Measurements from ENCODE around the gene TMTC3.
A peak's percentile ranks its signal among the peaks of the same experiment; 100 is the strongest.
"Not testable (repeated sequence)": the region's sequence is repeated elsewhere in the genome, so short reads cannot be mapped to it uniquely, and the experiment has no call there.

TMTC3 gene

GRCh38 chr12:88141774-88142609, at the start of gene TMTC3, which contains the start of gene CEP290:
Gene TMTC3, plus strand, starts transcription at chr12:88142307. Its CDS starts 6,009 bp downstream, at chr12:88148316.
Gene CEP290, minus strand, starts transcription at chr12:88142088. Its CDS starts 781 bp downstream, at chr12:88141307.
- DNase-seq = peak; percentile 88 to 92

- DNase-seq = no peak
These were observed 49.3 kb upstream of the TMTC3 start for GRCh38 chr12:88092771-88093170.

- DNase-seq = no peak
These were observed 48.5 kb upstream of the TMTC3 start for GRCh38 chr12:88093573-88093972.

- DNase-seq = no peak
These were observed 34.1 kb upstream of the TMTC3 start for GRCh38 chr12:88108021-88108420.

- no peak for DNase-seq
These were observed 30.9 kb upstream of the TMTC3 start for GRCh38 chr12:88111074-88111652.

GRCh38 chr12:88113871-88114270, 28.2 kb upstream of the TMTC3 start:
- DNase-seq = no peak

GRCh38 chr12:88122666-88123065, 19.4 kb upstream of the TMTC3 start:
- DNase-seq = no peak

- DNase-seq = no peak
These were observed 15.0 kb upstream of the TMTC3 start for GRCh38 chr12:88127099-88127498.

- DNase-seq = no peak
These were observed 14.3 kb upstream of the TMTC3 start for GRCh38 chr12:88127855-88128254.

GRCh38 chr12:88132392-88132791, 9.7 kb upstream of the TMTC3 start:
- DNase-seq = no peak

- not testable (repeated sequence) for DNase-seq
These were observed 8.9 kb upstream of the TMTC3 start for GRCh38 chr12:88133181-88133580.

GRCh38 chr12:88139711-88140110, 2.4 kb upstream of the TMTC3 start:
- not testable (repeated sequence) for DNase-seq

GRCh38 chr12:88141425-88141773, 708 bp upstream of the TMTC3 start:
- DNase-seq = no peak

GRCh38 chr12:88142610-88142991, 494 bp downstream of the TMTC3 start:
- DNase-seq = no peak

GRCh38 chr12:88144037-88144436, 1.9 kb downstream of the TMTC3 start:
- DNase-seq = no peak

- no peak for DNase-seq
These were observed 2.7 kb downstream of the TMTC3 start for GRCh38 chr12:88144546-88145468.

GRCh38 chr12:88145567-88146505, 3.7 kb downstream of the TMTC3 start:
- no peak for DNase-seq

GRCh38 chr12:88150063-88150462, 8.0 kb downstream of the TMTC3 start:
- no peak for DNase-seq

- DNase-seq = no peak
These were observed 11.9 kb downstream of the TMTC3 start for GRCh38 chr12:88153959-88154358.

- no peak for DNase-seq
These were observed 14.1 kb downstream of the TMTC3 start for GRCh38 chr12:88156075-88156654.

GRCh38 chr12:88163371-88163770, 21.3 kb downstream of the TMTC3 start:
- no peak for DNase-seq

GRCh38 chr12:88166179-88166578, 24.1 kb downstream of the TMTC3 start:
- no peak for DNase-seq

Data from activated T-cell treated with anti-CD3 and anti-CD28 coated beads, Interleukin-2, amount 50 U/mL, for 48 hours (primary cell).